Glutamatergic neuron (in vitro differentiated cells): ENCODE measurements around the gene PTX3. TPM values are rescaled to one million over a fixed set of nuclear protein-coding genes. Genes with fewer than 3 reads are reported as not detected.
A peak's percentile ranks its signal among the peaks of the same experiment; 100 is the strongest.

Experiments used
- DNase-seq: peaks from one replicate; pipeline ENCODE4 v3.0.0; 2022
- H3K27ac Mint-ChIP-seq: one replicate; pipeline ENCODE4 v1.8.0; 2020; ENCODE audit warnings: mild to moderate bottlenecking, mixed read lengths, inconsistent platforms; ENCODE audit not compliant: unreplicated experiment
- H3K27me3 Mint-ChIP-seq: one replicate; pipeline ENCODE4 v1.8.0; 2020; ENCODE audit warnings: mild to moderate bottlenecking, moderate library complexity, mixed read lengths, inconsistent platforms; ENCODE audit not compliant: unreplicated experiment
- H3K36me3 Mint-ChIP-seq: one replicate; pipeline ENCODE4 v1.8.0; 2020; ENCODE audit warnings: mild to moderate bottlenecking, mixed read lengths, inconsistent platforms; ENCODE audit not compliant: unreplicated experiment
- H3K4me1 Mint-ChIP-seq: one replicate; pipeline ENCODE4 v1.8.0; 2020; ENCODE audit warnings: mild to moderate bottlenecking, low read depth, mixed read lengths, inconsistent platforms; ENCODE audit not compliant: unreplicated experiment
- H3K4me3 Mint-ChIP-seq: one replicate; pipeline ENCODE4 v1.8.0; 2020; ENCODE audit warnings: mild to moderate bottlenecking, mixed read lengths, inconsistent platforms; ENCODE audit not compliant: unreplicated experiment
- H3K9me3 Mint-ChIP-seq: one replicate; pipeline ENCODE4 v1.8.0; 2020; ENCODE audit warnings: mild to moderate bottlenecking, moderate library complexity, mixed read lengths, inconsistent platforms; ENCODE audit not compliant: unreplicated experiment
- total RNA-seq: library from RNA; stranded (reverse); fragmentation: NEBNext Ultra II Directional; extraction: Animal tissue kit (Norgen Biotek cat#: 25700); gene quantifications from one replicate; pipeline ENCODE4 v1.2.1, GENCODE V29; 2021; ENCODE audit not compliant: unreplicated experiment
- TF ChIP-seq, protein P1 (sequence below): fragments of 200-600 bp; sonication (generic); IDR thresholded peaks from one replicate; pipeline ENCODE4 v1.5.0; 2021; ENCODE audit not compliant: partially characterized antibody, unreplicated experiment

PTX3 gene
- total RNA-seq, 1 donor from 2014 or later: 2.4 TPM

GRCh38 chr3:157410945-157411344, 25.7 kb upstream of the PTX3 start:
- H3K27ac Mint-ChIP-seq: peak overlapping the region; percentile 67
- H3K36me3 Mint-ChIP-seq: no peaks in the 10 kb centered on the region
- H3K27me3 Mint-ChIP-seq: no peaks in the 10 kb centered on the region
- peak overlapping the region; percentile 35 for H3K4me3 Mint-ChIP-seq
- H3K4me1 Mint-ChIP-seq: peaks cover 20% of the 10 kb centered on the region
- H3K9me3 Mint-ChIP-seq: peaks cover 6% of the 10 kb centered on the region
- TF ChIP-seq, protein P1, sequence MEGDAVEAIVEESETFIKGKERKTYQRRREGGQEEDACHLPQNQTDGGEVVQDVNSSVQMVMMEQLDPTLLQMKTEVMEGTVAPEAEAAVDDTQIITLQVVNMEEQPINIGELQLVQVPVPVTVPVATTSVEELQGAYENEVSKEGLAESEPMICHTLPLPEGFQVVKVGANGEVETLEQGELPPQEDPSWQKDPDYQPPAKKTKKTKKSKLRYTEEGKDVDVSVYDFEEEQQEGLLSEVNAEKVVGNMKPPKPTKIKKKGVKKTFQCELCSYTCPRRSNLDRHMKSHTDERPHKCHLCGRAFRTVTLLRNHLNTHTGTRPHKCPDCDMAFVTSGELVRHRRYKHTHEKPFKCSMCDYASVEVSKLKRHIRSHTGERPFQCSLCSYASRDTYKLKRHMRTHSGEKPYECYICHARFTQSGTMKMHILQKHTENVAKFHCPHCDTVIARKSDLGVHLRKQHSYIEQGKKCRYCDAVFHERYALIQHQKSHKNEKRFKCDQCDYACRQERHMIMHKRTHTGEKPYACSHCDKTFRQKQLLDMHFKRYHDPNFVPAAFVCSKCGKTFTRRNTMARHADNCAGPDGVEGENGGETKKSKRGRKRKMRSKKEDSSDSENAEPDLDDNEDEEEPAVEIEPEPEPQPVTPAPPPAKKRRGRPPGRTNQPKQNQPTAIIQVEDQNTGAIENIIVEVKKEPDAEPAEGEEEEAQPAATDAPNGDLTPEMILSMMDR: no peak
- no peak for DNase-seq

- DNase-seq: no peak
- Mint-ChIP-seq H3K9me3 (peaks cover 6% of the 10 kb centered on the region), H3K4me1 (peaks cover 23% of the 10 kb centered on the region), H3K27me3 (no peaks in the 10 kb centered on the region), H3K27ac (no peak overlapping the region), H3K36me3 (no peaks in the 10 kb centered on the region), H3K4me3 (peak overlapping the region; percentile 40)
- TF ChIP-seq, protein P1: no peak
These were observed 24.3 kb upstream of the PTX3 start for GRCh38 chr3:157412323-157412855.

GRCh38 chr3:157414861-157415260, 21.8 kb upstream of the PTX3 start:
- Mint-ChIP-seq H3K4me1 (peaks cover 19% of the 10 kb centered on the region), H3K27me3 (no peaks in the 10 kb centered on the region), H3K4me3 (peak overlapping the region; percentile 48), H3K9me3 (peaks cover 5% of the 10 kb centered on the region), H3K27ac (peak overlapping the region; percentile 71), H3K36me3 (no peaks in the 10 kb centered on the region)
- DNase-seq: no peak
- TF ChIP-seq, protein P1: no peak

GRCh38 chr3:157416347-157417087, 20.1 kb upstream of the PTX3 start:
- Mint-ChIP-seq H3K9me3 (peaks cover 5% of the 10 kb centered on the region), H3K27me3 (no peaks in the 10 kb centered on the region), H3K36me3 (no peaks in the 10 kb centered on the region), H3K4me3 (no peak overlapping the region), H3K4me1 (peaks cover 29% of the 10 kb centered on the region), H3K27ac (no peak overlapping the region)
- TF ChIP-seq, protein P1: no peak
- no peak for DNase-seq

DNA sequence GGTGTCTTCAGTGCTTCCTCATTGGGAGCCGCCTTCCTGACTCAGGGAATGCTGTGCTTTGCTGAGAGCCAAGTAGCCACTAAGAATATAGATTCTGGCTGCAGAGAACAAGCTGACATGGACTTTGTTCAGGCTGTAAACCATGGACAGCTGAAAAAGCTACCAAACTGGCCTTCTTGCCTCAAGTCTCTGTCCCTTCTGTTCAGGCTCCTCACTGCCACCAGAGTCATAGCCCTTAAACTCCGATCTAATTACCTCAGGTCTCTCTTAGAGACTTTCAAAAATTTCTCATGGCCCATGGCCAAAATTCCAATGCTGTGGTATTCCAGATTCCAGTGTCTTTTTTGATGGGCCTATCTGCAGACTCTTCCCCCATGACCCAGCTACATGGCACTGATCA, 19.4 kb upstream of the PTX3 start:
- DNase-seq: no peak
- H3K36me3 Mint-ChIP-seq: no peaks in the 10 kb centered on the region
- H3K4me1 Mint-ChIP-seq: peaks cover 35% of the 10 kb centered on the region
- H3K9me3 Mint-ChIP-seq: peaks cover 5% of the 10 kb centered on the region
- no peak overlapping the region for H3K4me3 Mint-ChIP-seq
- TF ChIP-seq, protein P1: no peak
- no peak overlapping the region for H3K27ac Mint-ChIP-seq
- no peaks in the 10 kb centered on the region for H3K27me3 Mint-ChIP-seq
